GF-D8 (cell line): ENCODE results near the gene NPC1L1.
"Not testable (repeated sequence)": the region's sequence is repeated elsewhere in the genome, so short reads cannot be mapped to it uniquely, and the experiment has no call there.

ENCODE experiments used
- DNase-seq: peaks from one replicate; lab custom pipeline; 2025; lab: John Stamatoyannopoulos, UW

NPC1L1 gene

DNA sequence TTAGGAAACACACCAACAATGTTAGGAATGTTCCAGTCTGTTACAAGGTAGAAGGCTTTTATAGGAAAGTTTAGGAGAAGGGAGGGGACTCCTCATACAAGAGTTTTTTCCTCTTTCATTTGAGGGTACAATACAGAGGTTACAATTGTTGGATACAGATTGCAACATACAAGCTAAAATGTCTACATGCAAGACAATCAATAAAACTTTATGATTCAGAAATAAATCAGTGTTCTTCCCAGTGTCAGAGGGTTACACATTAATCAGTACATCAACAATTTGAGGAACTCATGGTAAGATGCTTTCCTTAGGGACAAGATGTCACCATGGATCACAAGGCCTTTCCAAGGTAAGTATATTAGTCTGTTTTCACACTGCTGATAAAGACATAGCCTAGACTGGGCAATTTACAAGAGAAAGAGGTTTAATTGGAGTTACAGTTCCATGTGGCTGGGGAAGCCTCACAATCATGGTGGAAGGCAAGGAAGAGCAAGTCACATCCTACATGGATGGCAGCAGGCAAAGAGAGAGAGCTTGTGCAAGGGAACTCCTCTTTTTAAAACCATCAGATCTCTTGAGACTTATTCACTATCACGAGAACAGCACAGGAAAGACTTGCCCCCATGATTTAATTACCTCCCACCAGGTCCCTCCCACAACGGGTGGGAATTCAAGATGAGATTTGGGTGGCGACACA, 34.4 kb downstream of the NPC1L1 start:
- DNase-seq: not testable (repeated sequence)

DNA sequence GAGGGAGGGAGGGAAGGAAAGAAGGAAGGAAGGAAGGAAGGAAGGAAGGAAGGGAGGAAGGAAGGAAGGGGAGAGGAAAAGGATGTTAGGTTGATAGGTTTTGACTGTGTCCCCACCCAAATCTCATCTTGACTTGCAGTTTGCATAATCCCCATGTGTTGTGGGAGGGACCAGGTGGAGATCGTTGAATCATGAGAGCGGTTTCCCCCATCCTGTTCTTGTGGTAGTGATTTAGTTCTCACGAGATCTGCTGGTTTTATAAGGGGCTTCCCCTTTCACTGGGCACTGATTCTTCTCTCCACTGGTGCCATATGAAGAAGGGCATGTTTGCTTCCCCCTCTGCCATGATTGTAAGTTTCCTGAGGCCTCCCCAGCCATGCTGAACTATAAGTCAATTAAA, 35.5 kb downstream of the NPC1L1 start:
- DNase-seq: no peak

DNA sequence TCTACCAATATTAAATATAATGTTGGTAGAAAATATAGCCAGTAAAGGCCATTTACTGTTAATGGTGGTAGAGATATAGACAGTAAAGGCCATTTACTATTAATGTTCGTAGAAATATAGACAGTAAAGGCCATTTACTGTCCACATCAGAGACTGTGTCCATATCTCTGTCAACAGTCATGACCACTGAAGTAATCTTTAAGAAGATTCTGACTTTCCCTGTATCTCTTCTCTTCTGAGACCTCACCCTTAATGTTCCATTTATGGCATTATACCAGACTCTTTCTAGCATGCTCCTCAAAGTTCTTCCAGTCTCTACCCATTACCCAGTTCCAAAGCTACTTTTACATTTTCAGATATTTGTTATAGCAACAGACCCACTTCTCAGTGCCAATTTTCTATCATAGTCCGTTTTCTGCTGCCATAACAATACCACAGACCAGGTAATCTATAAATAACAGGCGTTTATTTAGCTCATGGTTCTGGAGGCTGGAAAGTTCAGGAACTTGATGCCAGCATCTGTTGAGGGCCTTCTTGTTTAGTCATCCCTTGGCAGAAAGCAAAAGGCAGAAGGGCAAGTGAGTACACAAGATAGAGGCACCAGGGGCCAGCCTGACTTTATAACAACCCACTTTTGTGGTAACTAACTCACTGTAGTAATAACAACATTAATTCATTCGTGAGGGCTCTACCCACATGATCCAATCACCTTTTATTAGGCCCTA, 42.7 kb downstream of the NPC1L1 start:
- DNase-seq: no peak

DNA sequence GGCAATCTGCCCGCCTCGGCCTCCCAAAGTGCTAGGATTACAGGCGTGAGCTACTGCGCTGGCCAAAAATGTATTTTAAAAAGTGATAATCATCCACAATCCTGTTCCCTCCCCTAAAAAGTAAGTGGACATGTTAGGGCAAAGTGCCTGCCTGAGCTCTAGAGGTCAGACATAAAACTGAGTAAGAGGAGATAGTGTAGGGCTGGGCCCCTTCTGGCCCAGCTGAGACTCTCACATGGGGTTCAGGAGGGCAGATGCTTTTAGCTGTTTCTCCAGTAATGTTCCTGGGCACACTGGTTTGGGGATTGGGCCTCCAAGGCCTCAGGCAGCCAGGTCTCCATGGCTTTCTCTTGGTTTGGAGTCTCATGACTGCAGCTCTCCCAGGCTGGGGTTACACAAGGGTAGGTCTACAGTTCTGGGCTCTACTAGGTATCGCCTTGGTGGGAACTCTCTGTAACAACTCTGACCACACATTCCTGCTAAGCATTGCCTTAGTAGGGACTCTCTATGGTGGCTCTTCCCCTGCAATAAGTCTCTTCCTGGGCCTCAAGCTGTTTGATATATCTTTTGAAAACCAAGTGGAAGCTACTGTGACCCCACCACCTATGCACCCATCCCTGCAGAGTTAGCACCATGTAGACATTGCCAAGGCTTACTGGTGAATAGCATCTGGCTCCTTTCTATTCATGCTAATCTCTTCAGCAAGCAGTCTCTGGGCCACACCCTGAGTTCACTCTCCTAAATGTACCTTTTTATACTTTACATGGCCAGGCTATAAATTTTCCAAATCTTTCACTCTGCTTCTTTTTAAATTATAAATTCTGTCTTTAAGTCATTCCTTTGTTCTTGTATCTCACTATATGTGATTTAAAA, 43.7 kb downstream of the NPC1L1 start:
- DNase-seq: no peak

DNA sequence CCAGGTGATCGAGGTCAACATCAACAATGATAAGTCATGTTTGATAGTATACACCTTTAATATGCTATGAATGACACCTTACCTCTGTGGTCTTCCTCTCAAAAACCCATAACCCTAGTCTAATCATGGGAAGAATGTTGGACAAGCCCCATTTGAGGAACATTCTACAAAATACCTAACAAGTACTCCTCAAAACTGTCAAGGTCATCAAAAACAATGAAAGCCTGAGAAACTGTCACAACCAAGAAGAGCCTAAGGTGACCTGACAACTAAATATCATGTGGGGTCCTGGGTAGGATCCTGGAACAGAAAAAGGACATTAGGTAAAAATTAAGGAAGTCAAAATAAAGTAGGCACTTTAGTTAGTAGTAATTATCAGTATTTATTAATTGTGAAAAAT, 44.7 kb downstream of the NPC1L1 start:
- DNase-seq: no peak

DNA sequence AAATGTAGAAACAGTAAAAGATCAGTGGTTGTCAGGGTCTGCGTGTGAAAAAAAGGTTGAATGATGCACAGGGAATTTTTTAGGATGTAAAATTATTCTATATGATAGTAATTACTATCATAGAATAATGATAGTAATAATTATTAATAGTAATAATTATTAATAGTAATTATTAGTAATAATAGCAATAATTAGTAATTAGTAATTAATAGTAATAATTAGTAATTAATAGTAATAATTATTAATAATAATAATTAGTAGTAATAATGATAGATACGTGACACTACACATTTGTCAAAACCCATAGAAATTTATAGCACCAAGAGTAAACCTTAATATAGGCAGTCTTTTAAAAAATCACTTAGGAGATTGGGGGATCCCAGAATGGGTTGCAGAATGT, 46.2 kb downstream of the NPC1L1 start:
- DNase-seq: no peak

DNA sequence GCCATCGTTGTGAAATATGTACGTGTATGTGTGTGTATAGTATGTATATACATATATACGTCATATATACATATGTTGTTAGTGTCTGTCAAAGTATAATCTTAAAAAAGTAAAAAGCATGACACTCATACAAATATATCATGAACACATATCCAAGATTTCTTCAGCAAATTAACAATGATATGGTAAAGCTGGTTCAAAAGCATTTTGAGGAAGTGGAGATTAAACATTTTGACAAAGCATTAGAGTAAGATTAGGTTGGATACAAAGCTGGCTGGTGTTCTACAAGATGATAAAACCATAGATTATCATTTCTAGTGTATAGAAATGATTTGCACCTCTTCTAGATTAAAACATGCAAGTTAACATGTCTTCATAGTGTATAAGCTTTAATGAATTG, 49.9 kb downstream of the NPC1L1 start:
- DNase-seq: no peak

DNA sequence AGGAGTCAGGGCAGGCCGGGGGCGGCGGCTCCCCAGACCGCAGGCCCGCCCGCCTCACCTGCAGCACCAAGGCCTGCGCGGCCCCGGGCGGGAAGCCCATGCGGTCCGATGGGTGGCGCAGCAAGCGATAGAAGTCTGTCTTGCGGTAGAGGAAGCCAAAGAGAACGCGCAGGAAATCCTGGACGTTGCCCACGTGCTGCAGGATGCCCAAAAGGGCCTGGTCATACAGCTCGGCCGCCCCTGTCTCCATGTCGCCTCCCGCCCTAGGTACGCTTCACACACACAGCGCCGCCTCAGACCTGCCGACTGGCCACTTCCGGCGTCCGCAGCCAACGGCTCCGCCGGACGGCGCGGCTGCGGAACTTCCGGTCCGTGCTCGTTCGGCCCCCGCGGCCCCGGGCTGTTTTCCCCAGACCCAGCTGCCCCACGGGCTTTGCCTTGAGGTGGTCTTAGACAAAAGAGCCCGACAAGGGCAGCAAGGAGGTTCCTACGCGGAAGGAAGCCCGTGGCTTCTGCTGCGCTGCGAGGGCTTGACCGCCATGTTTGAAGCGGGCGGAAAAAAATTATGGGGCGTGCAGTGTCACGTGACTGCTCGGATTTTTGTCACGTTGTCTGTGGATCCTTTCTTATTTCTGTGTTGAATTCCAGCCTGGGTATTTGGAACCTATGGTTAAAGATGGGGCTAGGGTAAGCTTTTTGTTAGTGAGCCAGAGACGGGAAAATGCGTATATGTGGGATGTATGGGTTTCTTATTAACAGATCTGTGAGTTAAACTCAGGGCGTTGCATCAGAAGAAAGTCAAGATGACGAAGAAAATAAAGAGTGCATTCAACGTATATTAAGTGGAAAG, 50.6 kb downstream of the NPC1L1 start, which contains the start of gene NUDCD3:
TSS of gene NUDCD3 (minus strand) at position 308 of the 850 bp plus-strand sequence. CDS start at position 250, 58 bp downstream.
- peak; percentile 77 for DNase-seq

DNA sequence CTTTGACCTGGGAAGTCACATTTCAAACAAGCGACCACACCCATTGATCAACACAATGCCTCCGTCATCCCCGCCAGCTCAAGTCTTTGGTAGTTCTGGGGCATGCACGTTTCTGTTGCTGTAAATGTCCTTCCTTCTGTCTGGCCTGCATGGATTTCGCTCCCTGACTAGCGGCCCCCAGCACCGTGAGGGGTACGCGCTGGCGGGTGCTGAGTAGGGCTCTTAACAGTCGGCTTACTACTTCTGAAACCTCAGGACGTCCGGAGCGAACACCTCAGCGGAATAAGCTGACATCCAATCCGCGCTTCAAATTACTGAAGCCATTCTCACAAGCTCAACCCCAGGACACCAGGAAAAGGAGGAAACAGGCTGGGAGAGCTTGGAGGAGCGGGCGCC, 51.2 kb downstream of the NPC1L1 start:
- DNase-seq: peak; percentile 57

DNA sequence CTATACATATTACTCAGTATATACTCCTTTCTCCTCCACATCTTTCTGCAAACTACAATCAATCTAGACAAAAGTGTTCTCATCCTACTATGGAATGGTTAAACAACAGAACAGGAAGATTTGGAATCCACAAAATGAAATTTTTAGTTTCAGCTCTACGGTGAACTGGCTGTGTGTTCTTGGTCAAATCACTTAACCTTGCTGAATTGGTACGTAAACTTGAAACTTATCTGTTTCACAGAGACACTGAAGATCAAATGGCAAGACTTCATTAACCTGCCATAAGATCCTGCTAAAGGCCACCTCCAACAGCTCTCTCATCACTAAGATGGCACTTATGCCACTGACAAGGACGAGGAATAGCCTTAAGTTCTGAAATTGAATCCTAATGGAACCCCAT, 52.2 kb downstream of the NPC1L1 start:
- no peak for DNase-seq

DNA sequence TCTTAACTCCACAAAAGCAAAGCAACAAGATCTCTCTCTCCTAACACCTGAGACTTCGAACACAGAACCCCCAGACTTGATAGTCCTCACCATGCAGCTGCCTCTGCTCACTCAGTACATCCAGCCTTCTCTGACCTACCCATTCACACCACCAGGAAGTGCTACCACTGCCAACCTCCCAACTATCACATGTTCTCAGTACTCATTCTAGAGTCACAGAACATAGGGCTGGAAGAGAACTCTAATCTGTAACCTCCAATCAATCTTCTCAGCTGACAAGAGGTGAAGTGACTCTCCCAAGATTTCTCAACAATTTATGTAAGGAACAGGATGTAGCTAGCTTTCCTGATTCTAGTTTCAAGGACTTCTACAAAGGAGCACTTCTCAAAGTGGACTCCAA, 54.4 kb downstream of the NPC1L1 start:
- no peak for DNase-seq

DNA sequence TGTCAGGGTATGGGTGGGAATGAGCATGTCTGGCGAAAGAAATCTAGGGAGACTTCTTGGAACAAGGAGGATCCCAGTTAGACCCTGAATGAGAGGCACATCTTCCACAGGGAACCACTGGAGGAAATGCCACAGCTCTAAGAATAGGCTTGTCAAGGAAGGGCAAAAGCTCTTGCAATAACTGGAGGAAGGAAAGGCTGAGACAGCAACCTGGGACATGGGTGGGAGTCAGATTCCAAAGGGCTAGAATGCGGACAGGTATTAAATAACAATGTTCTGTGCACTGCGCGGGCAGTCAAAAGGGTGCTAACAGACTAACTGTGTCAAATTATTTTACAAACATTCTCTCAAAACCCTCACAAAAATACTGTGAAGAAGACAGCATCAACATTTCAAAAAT, 55.1 kb downstream of the NPC1L1 start:
- DNase-seq: no peak

DNA sequence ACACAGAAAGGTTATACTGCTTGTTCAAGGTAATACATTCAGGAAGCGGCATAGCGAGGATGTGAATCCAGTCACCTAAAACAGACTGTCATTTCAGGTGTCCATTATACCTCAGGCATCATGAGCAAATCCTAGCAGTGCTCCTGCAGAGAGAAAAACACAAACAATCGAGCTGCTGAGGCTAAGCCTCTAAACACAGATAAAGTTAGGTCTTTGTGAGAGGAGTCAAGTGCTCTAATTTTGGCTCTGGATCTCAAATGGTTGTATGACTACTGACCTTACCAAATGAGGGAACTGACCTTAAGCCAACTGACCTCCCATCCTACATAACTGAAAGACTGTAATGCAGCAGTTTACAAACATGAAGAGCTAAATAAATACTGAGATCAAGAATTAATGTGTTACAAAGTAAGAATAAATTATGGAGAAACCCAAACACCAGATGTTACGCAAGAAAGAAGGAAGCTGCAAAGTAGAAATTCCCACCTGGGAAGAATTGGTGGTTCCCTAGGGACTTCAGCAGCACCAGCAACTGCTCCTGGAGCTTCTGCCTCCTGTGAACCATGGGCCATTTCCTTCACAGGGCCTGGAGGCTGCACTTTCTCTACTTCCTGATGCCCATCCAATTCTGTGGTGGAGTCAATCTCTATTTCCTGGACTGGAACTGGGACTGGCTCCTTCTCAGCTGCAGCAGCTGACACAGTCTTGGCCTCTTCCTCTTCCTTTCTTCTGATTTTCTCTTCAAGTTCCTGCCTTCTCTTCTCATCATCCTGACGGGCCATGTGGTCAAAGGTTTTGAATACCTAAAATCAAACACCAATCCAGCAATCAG, 56.4 kb downstream of the NPC1L1 start:
- DNase-seq: peak; percentile 24

DNA sequence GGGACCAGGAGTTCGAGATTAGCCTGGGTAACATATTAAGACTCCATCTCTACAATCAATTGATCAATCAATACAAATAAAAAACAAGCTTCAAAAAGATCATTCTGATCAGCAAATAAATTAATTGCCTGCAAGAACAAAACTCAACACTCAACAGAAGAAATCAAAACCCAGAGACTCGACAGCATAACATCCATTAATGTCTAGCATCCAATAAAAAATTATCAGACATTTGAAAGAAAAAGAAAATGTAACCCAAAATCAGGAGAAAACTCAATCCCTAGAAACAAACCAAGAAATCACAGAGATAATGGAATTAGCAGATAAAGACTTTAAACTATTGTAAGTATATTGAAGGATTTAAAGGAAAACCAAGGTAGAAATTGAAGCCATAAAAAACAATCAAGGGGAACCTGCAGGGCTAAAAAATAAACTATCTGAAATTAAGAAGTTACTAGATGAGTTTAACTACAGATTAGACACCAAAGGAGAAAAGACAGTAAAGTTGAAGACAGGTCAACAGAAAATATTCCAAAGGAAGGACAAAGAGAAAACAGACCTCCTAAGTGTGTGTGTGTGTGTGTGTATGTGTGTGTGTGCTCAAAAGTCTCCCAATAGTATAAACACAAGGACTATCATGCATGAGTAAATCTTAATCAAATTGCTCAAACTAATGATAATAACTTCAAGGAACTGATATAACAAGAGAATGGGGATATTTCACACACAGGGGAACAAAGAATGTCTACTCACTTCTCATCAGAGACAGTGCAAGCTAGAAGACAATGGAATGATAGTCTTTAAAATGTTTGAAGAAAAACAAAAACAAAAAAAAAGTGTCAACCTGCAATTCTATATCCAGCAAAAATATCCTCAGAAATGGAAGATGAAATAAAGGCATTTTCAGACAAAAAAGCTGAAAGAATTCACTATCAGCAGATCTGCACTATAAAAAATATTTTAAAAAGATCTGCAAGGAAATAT, 58.3 kb downstream of the NPC1L1 start:
- DNase-seq: no peak

DNA sequence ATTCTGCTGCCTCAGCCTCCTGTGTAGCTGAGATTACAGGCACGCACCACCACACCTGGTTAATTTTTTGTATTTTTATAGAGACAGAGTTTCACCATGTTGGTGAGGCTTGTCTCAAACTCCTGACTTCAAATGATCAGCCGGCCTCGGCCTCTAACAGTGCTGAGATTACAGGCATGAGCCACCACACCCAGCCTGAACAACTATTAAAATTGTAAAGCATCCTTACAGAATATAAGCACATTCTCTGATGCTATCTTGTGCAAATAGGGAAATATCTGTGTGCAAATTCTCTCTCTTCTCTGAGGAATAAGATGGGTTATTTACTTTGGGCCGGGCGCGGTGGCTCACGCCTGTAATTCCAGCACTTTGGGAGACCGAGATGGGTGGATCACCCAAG, 63.2 kb downstream of the NPC1L1 start:
- DNase-seq: no peak

DNA sequence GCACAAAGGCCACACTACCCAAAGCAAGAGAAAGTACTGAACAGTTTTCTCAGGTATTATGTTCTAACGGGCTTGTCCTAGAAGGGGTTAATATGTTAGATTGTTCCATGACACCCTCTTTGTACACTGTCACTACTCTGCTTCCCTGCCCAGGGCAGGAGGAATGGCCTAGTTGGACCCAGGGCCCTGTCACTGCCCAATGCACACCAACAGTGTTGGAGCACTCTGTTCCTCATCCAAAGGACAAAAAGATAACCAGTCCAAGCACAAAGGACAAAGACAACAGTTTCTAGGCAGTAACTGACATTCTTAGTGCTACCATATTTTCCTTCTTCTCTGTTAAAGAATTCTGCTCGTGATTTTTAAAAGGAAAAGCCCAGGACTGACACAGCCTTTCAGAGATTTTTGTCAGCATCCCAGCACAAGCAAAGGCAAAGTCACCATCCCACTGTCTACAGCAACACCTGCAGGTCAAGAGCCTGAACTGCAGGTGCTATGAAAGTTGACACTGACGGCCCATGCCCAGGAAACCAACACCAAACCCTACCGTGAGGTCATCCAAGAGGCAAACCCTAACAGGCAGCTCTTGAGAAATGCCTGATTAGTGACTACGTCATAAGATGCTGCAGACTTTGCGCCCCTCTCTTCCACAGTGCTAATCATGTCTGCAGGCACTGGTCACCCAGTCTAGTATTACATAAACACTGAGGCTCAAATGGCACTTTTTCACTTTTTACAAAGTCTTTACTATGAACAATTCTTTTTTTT, 63.9 kb downstream of the NPC1L1 start:
- peak; percentile 49 for DNase-seq

DNA sequence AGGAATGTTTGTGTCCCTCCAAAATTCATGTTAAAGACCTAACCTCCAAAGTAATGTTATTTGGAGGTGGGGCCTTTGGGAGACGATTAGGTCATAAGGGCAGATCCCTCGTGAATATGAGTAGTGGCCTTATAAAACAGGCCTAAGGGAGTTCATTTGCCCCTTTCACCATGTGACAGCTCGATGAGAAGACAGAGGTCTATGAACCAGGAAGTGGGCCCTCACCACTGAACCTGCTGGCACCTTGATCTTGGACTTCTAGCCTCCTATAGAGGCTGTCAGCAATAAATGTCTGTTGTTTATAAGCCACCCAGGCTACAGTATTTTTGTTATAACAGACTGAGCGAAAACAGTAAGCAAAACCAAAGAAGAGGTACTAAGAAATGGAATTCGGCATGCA, 64.8 kb downstream of the NPC1L1 start:
- DNase-seq: no peak

DNA sequence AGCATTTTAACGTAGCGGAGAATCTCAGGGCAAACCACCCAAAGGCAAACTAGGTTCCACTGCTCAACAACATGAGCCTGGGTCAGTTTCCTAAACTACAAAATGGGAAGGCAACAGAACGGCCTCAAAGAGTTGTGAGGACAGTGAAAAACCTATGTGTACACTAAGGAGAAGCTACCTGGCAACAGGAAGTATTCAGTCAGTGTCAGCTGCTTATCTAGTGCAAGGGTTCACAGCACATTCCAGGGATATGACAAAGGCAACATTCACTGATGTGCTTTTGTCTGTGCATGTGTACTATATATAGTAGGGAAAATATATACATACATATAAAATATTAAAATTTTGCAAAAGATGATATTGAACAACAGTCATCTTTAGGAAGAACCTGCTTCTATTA, 67.8 kb downstream of the NPC1L1 start:
- no peak for DNase-seq

DNA sequence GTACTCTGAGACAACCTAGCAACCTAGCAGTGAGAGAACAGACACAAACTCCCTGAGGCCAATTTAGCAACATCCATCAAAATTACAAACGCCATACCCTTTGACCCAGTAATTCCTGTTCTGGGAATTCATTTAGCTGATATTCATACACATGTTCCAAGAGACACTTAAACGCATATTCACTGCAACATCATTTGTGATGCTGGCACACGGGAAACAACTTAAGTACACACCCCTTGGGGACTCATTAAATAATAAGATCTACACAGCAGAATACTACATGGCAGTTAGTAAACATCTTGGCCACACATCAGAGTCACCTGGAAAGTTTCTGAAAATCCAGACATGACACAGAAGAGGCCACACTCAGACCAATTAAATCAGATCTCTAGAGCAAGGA, 68.3 kb downstream of the NPC1L1 start:
- DNase-seq: no peak
